Endothelial cell of umbilical vein (primary cell): ENCODE results near the gene PLEKHH1. TPM values are rescaled to one million over a fixed set of nuclear protein-coding genes. Genes with fewer than 3 reads are reported as not detected.

Experiments used
- BruUV-seq: library from RNA; stranded (reverse); fragments of 400-500 nt; replicated peaks from 2 replicates; lab custom pipeline; 2021; lab: Mats Ljungman, UMichigan
- CTCF ChIA-PET: fragments of 300-600, 350-600 bp; sonication (Branson Sonifier 250); formaldehyde crosslinking; loops from one replicate; lab custom pipeline; 2021; ENCODE audit warnings: antibody characterized with exemption, inconsistent platforms; lab: Charles Lee
- POLR2A ChIA-PET: fragments of 300-600, 350-600 bp; sonication (Branson Sonifier 250); formaldehyde crosslinking; loops from one replicate; lab custom pipeline; 2021; ENCODE audit warnings: antibody characterized with exemption, inconsistent platforms; lab: Charles Lee
- DNase-seq: peaks from one replicate; pipeline ENCODE4 v3.0.0-alpha.2; 2011; ENCODE audit warnings: low read depth, low spot score
- FAIRE-seq: peaks from 2 replicates; lab custom pipeline; 2011; peaks lifted over from hg19 to GRCh38; lab: Jason Lieb, UNC
- H2AFZ ChIP-seq: 2 replicates; pipeline ENCODE4 v1.6.0; 2012; ENCODE audit warnings: low read depth, low read length, control low read depth, inconsistent platforms
- H3K27ac ChIP-seq: 2 replicates; pipeline ENCODE4 v1.5.1; 2011; ENCODE audit warnings: low read depth, mild to moderate bottlenecking, control low read depth, low read length, moderate library complexity; ENCODE audit not compliant: insufficient read depth
- H3K27me3 ChIP-seq, 2 experiments: 2 replicates each; pipeline versions ENCODE4 v1.6.0 to v1.6.1; 2011; ENCODE audit warnings: low read length in 2 of 2, mixed read lengths in 1 of 2; ENCODE audit not compliant: control insufficient read depth in 2 of 2, insufficient read depth in 2 of 2
- H3K36me3 ChIP-seq, 2 experiments: 2 replicates in 1 of 2; 3 replicates in 1 of 2; pipeline ENCODE4 v1.5.1; 2011; ENCODE audit warnings: low read length in 2 of 2, mild to moderate bottlenecking in 1 of 2, moderate library complexity in 1 of 2; ENCODE audit not compliant: control insufficient read depth in 2 of 2, insufficient read depth in 2 of 2; ENCODE audit errors: extremely low read depth in 1 of 2
- H3K4me1 ChIP-seq: 3 replicates; pipeline ENCODE4 v1.5.1; 2011; ENCODE audit warnings: mild to moderate bottlenecking, low read length; ENCODE audit not compliant: control insufficient read depth, insufficient read depth; ENCODE audit errors: extremely low read depth
- H3K4me2 ChIP-seq: 2 replicates; pipeline ENCODE4 v1.6.1; 2011; ENCODE audit warnings: low read length, control low read depth, mixed read lengths; ENCODE audit not compliant: insufficient read depth
- H3K4me3 ChIP-seq, 3 experiments: fragments of 200-600 bp in 1 of 3; sonication (generic), shearing (Covaris generic) in 1 of 3; replicated peaks in 1 of 3; 2 replicates each; pipeline ENCODE4 v1.5.1; 2011 to 2016; ENCODE audit warnings: control low read depth in 3 of 3, low read length in 3 of 3, mild to moderate bottlenecking in 2 of 3, inconsistent platforms in 1 of 3, low read depth in 1 of 3, moderate library complexity in 1 of 3; ENCODE audit not compliant: insufficient read depth in 1 of 3
- H3K79me2 ChIP-seq: 2 replicates; pipeline ENCODE4 v1.6.0; 2012; ENCODE audit warnings: low read length, inconsistent platforms; ENCODE audit not compliant: control insufficient read depth, insufficient read depth
- H3K9ac ChIP-seq: replicated peaks from 2 replicates; pipeline ENCODE3; 2011; ENCODE audit warnings: low read length, control low read depth; ENCODE audit not compliant: insufficient read depth; ENCODE audit errors: extremely low read depth
- H3K9me1 ChIP-seq: replicated peaks from 3 replicates; pipeline ENCODE4 v1.6.0; 2011; ENCODE audit warnings: mild to moderate bottlenecking, low read length; ENCODE audit not compliant: control insufficient read depth, insufficient read depth; ENCODE audit errors: extremely low read depth
- H3K9me3 ChIP-seq: replicated peaks from 2 replicates; pipeline ENCODE4 v1.5.1; 2012; ENCODE audit warnings: low read length, inconsistent platforms; ENCODE audit not compliant: control insufficient read depth, insufficient read depth
- H4K20me1 ChIP-seq: replicated peaks from 2 replicates; pipeline ENCODE3; 2011; ENCODE audit warnings: mild to moderate bottlenecking, low read length; ENCODE audit not compliant: control insufficient read depth, insufficient read depth; ENCODE audit errors: extremely low read depth
- EZH2 ChIP-seq: IDR thresholded peaks from 2 replicates; pipeline ENCODE4 v1.6.1; 2012; ENCODE audit warnings: borderline replicate concordance, low read depth, mild to moderate bottlenecking, moderate library complexity, low read length, inconsistent platforms; ENCODE audit not compliant: severe bottlenecking
- FOS ChIP-seq: IDR thresholded peaks from 2 replicates; pipeline ENCODE4 v1.6.1; 2011; ENCODE audit warnings: mild to moderate bottlenecking, low read length, moderate library complexity, borderline replicate concordance; ENCODE audit not compliant: insufficient read depth
- GATA2 ChIP-seq: IDR thresholded peaks from 2 replicates; pipeline ENCODE4 v1.7.0; 2011; ENCODE audit warnings: low read depth, mild to moderate bottlenecking, moderate library complexity, mixed read lengths, low read length; ENCODE audit not compliant: insufficient read length, insufficient read depth
- JUN ChIP-seq: IDR thresholded peaks from 2 replicates; pipeline ENCODE4 v1.6.1; 2011; ENCODE audit warnings: borderline replicate concordance, low read depth; ENCODE audit not compliant: insufficient read length, insufficient read depth
- MYC ChIP-seq: IDR thresholded peaks from one replicate; pipeline ENCODE4 v1.6.1; 2011; ENCODE audit warnings: mild to moderate bottlenecking, low read depth, low read length
- POLR2A ChIP-seq: IDR thresholded peaks from 2 replicates; pipeline ENCODE4 v1.6.1; 2012; ENCODE audit warnings: low read depth, mild to moderate bottlenecking, control low read depth, low read length
- POLR2AphosphoS5 ChIP-seq: IDR thresholded peaks from 2 replicates; pipeline ENCODE4 v1.6.1; 2012; ENCODE audit warnings: low read depth, mild to moderate bottlenecking, control low read depth, low read length, moderate library complexity; ENCODE audit not compliant: insufficient read depth
- dilution Hi-C: fragments of 300-500 bp; cut with MboI; formaldehyde crosslinking; loops from one replicate; pipeline ENCODE4 v1.15.0; 2019; ENCODE audit warnings: low sequenced_read_pairs; ENCODE audit not compliant: extremely low pct_ligation_motif_present
- intact Hi-C: fragments of 100-400 bp; cut with micrococcal nuclease; formaldehyde crosslinking; loops from one replicate; pipeline ENCODE4 v1.10.0; 2022
- polyA plus RNA-seq, 4 experiments: library from polyadenylated mRNA; depleted of rRNA in 3 of 4; stranded (reverse) in 3 of 4; unstranded in 1 of 4; fragments of >200 nt; gene quantifications; 2 replicates each; pipeline versions ENCODE4 v1.2.1 to v1.2.3, GENCODE V29; 2011 to 2012; ENCODE audit warnings: missing spikeins in 1 of 4
- total RNA-seq: library from RNA; stranded (reverse); gene quantifications from 2 replicates; pipeline ENCODE4 v1.2.3, GENCODE V29; 2021
- TF ChIP-seq, protein P1 (sequence below): IDR thresholded peaks from 2 replicates; pipeline ENCODE4 v1.6.1; 2011; ENCODE audit not compliant: insufficient read depth, insufficient read length
- TF ChIP-seq, protein P2 (sequence below), 2 donors: IDR thresholded peaks; 1 replicate in 1 of 2; 2 replicates in 1 of 2; pipeline ENCODE4 v1.5.1; 2011; ENCODE audit warnings: low read length in 2 of 2, mild to moderate bottlenecking in 2 of 2, moderate library complexity in 2 of 2, control low read depth in 1 of 2, inconsistent platforms in 1 of 2, low read depth in 1 of 2; ENCODE audit not compliant: insufficient read depth in 1 of 2; ENCODE audit errors: extremely low read depth in 1 of 2

PLEKHH1 gene
- total and polyA plus RNA-seq, 2 donors (not counting 3 experiments of a cell fraction or from before 2014, with no cell fraction given) = 0.17 to 0.71 TPM

DNA sequence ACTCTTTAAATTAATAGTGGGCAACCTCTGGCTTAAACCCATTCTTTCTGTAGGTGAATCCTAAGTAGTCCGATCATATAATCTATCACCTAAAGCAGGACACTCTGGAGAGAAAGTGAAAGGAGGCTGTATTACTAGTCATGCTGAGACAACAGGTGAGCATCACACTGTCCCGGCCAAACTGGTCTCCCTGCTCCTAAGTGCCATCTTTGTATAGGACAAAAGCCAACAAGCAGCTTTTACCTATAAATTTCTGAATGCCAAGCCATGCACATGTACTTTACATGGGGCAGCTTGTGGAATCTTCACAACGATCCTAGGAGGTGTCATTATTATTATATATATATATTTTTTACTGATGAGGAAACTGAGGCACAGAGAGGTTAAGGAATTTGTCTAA lies 18.0 kb downstream of the PLEKHH1 start:
- Histone ChIP-seq H2AFZ (no peak overlapping the region), H3K9me1 (no peaks in the 10 kb centered on the region), H3K27ac (no peak overlapping the region), H3K36me3 (no peaks in the 10 kb centered on the region), H3K4me3 (no peak overlapping the region), H3K27me3 (peaks cover 0 to 14% of the 10 kb centered on the region in 2 experiments), H3K79me2 (no peaks in the 10 kb centered on the region), H4K20me1 (no peaks in the 10 kb centered on the region), H3K9ac (no peak overlapping the region), H3K9me3 (no peaks in the 10 kb centered on the region), H3K4me1 (no peaks in the 10 kb centered on the region), H3K4me2 (no peak overlapping the region)
- intact Hi-C loops = no loop called here
- dilution Hi-C loops = no loop called here
- TF ChIP-seq, protein P1, sequence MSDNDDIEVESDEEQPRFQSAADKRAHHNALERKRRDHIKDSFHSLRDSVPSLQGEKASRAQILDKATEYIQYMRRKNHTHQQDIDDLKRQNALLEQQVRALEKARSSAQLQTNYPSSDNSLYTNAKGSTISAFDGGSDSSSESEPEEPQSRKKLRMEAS = no peak
- no peak for TF ChIP-seq GATA2
- no peak for TF ChIP-seq FOS
- TF ChIP-seq EZH2 = no peak
- no peak for TF ChIP-seq POLR2A
- TF ChIP-seq, protein P2, sequence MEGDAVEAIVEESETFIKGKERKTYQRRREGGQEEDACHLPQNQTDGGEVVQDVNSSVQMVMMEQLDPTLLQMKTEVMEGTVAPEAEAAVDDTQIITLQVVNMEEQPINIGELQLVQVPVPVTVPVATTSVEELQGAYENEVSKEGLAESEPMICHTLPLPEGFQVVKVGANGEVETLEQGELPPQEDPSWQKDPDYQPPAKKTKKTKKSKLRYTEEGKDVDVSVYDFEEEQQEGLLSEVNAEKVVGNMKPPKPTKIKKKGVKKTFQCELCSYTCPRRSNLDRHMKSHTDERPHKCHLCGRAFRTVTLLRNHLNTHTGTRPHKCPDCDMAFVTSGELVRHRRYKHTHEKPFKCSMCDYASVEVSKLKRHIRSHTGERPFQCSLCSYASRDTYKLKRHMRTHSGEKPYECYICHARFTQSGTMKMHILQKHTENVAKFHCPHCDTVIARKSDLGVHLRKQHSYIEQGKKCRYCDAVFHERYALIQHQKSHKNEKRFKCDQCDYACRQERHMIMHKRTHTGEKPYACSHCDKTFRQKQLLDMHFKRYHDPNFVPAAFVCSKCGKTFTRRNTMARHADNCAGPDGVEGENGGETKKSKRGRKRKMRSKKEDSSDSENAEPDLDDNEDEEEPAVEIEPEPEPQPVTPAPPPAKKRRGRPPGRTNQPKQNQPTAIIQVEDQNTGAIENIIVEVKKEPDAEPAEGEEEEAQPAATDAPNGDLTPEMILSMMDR (IDR thresholded peaks at IDR 0.05; ENCODE audit: extremely low read depth in 1 of 2, insufficient read depth in 1 of 2, low read depth in 1 of 2, low read length in 2 of 2) = no peak
- TF ChIP-seq MYC = no peak
- no peak for TF ChIP-seq POLR2AphosphoS5
- no peak for TF ChIP-seq JUN
- no TSS peak for BruUV-seq
- DNase-seq = no peak
- CTCF ChIA-PET = interaction anchor here (1.0 to 2.3 kb wide), 3 partner anchors 20 to 125 kb away, joined by 3 to 8 read pairs (median 3); no protein-coding TSS in a partner anchor
- no peak for FAIRE-seq
- POLR2A ChIA-PET = interaction anchor here (1.1 kb wide), 1 partner anchor 10 kb away, joined by 5 read pairs; no protein-coding TSS in a partner anchor
